ENCODE measurements around the gene MYO3B. TPM values are rescaled to one million over a fixed set of nuclear protein-coding genes. Genes with fewer than 3 reads are reported as not detected.

Gene MYO3B
- polyA plus RNA-seq, 1 donor (not counting 4 experiments of a cell fraction or from before 2014, with no cell fraction given): 4.4 TPM

DNA sequence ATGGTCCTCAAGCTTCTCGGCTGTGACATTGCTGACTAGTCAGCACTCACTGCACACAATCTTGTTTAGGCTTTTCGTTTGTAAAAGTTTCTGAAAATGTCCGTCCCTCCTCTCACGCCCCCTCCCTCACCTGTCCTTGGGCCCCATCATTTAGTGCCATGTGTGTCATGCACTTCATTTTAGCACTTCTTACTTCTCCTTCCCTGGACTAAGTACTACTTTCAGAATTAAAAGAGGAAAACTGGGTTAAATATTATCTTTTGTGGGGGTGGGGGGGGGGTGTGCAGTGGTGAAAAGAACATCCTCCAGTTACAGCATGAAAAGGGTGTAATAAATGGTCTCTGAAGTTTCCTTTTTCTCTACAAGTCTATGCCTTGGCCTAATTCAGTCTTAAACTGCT lies 355.2 kb downstream of the MYO3B start:
- H3K27ac ChIP-seq (ENCODE audit: control insufficient read depth, insufficient read depth, low read length): no peak overlapping the region
- no peak overlapping the region for H3K4me2 ChIP-seq (ENCODE audit: control insufficient read depth, extremely low read depth, insufficient read depth, low read depth, low read length)
- no peak for FAIRE-seq
- TF ChIP-seq EZH2 (IDR thresholded peaks at IDR 0.05; ENCODE audit: low read length) (no peak), CTCF (optimal IDR thresholded peaks at IDR 0.05 in 1 of 3, IDR thresholded peaks at IDR 0.05 in 1 of 3, conservative IDR thresholded peaks at IDR 0.05 in 1 of 3; ENCODE audit: extremely low read depth in 1 of 3, insufficient read depth in 2 of 3, low read length in 3 of 3) (no peak)
- no peak overlapping the region for H3K9ac ChIP-seq (ENCODE audit: control insufficient read depth, extremely low read depth, insufficient read depth, low read length)
- no peaks in the 10 kb centered on the region for H3K79me2 ChIP-seq (ENCODE audit: control insufficient read depth, insufficient read depth, low read length)
- H3K27me3 ChIP-seq (ENCODE audit: control insufficient read depth, extremely low read depth, insufficient read depth, low read length): no peaks in the 10 kb centered on the region
- no peaks in the 10 kb centered on the region for H4K20me1 ChIP-seq (ENCODE audit: control insufficient read depth, extremely low read depth, insufficient read depth, low read length)
- dilution Hi-C loops (cut with MboI; ENCODE audit: extremely low pct_ligation_motif_present, low sequenced_read_pairs): no loop called here
- DNase-seq (ENCODE audit: low read depth, low spot score): no peak
- no peaks in the 10 kb centered on the region for H3K36me3 ChIP-seq (ENCODE audit: control insufficient read depth in 2 of 2, extremely low read depth in 1 of 2, insufficient read depth in 2 of 2, low read length in 2 of 2)
- H3K9me1 ChIP-seq (ENCODE audit: control insufficient read depth, extremely low read depth, insufficient read depth, low read length): no peaks in the 10 kb centered on the region
- H2AFZ ChIP-seq (ENCODE audit: control insufficient read depth, low read length): no peak overlapping the region
- no peak overlapping the region for H3K4me3 ChIP-seq (ENCODE audit: control insufficient read depth in 2 of 3, extremely low read depth in 1 of 3, insufficient read depth in 2 of 3, low read depth in 1 of 3, low read length in 3 of 3)
- no peaks in the 10 kb centered on the region for H3K9me3 ChIP-seq (ENCODE audit: control insufficient read depth, low read depth, low read length)
- no peaks in the 10 kb centered on the region for H3K4me1 ChIP-seq (ENCODE audit: control insufficient read depth, extremely low read depth, insufficient read depth, low read length)

GRCh38 chr2:170535552-170535951 lies 357.6 kb downstream of the MYO3B start:
- DNase-seq (ENCODE audit: low read depth, low spot score) (no peak), FAIRE-seq (no peak)
- H4K20me1 ChIP-seq (ENCODE audit: control insufficient read depth, extremely low read depth, insufficient read depth, low read length): no peaks in the 10 kb centered on the region
- no peaks in the 10 kb centered on the region for H3K79me2 ChIP-seq (ENCODE audit: control insufficient read depth, insufficient read depth, low read length)
- no peak overlapping the region for H2AFZ ChIP-seq (ENCODE audit: control insufficient read depth, low read length)
- no peak overlapping the region for H3K4me2 ChIP-seq (ENCODE audit: control insufficient read depth, extremely low read depth, insufficient read depth, low read depth, low read length)
- TF ChIP-seq CTCF (optimal IDR thresholded peaks at IDR 0.05 in 1 of 3, IDR thresholded peaks at IDR 0.05 in 1 of 3, conservative IDR thresholded peaks at IDR 0.05 in 1 of 3; ENCODE audit: extremely low read depth in 1 of 3, insufficient read depth in 2 of 3, low read length in 3 of 3) (no peak), EZH2 (IDR thresholded peaks at IDR 0.05; ENCODE audit: low read length) (no peak)
- no peaks in the 10 kb centered on the region for H3K4me1 ChIP-seq (ENCODE audit: control insufficient read depth, extremely low read depth, insufficient read depth, low read length)
- no peaks in the 10 kb centered on the region for H3K36me3 ChIP-seq (ENCODE audit: control insufficient read depth in 2 of 2, extremely low read depth in 1 of 2, insufficient read depth in 2 of 2, low read length in 2 of 2)
- H3K9me3 ChIP-seq (ENCODE audit: control insufficient read depth, low read depth, low read length): no peaks in the 10 kb centered on the region
- H3K4me3 ChIP-seq (ENCODE audit: control insufficient read depth in 2 of 3, extremely low read depth in 1 of 3, insufficient read depth in 2 of 3, low read depth in 1 of 3, low read length in 3 of 3): no peak overlapping the region
- H3K9me1 ChIP-seq (ENCODE audit: control insufficient read depth, extremely low read depth, insufficient read depth, low read length): no peaks in the 10 kb centered on the region
- peaks cover 3% of the 10 kb centered on the region for H3K27me3 ChIP-seq (ENCODE audit: control insufficient read depth, extremely low read depth, insufficient read depth, low read length)
- H3K27ac ChIP-seq (ENCODE audit: control insufficient read depth, insufficient read depth, low read length): no peak overlapping the region
- dilution Hi-C loops (cut with MboI; ENCODE audit: extremely low pct_ligation_motif_present, low sequenced_read_pairs): no loop called here
- H3K9ac ChIP-seq (ENCODE audit: control insufficient read depth, extremely low read depth, insufficient read depth, low read length): no peak overlapping the region
